GM21786 (cell line): ENCODE results near the gene COL6A2.

Experiments
- ATAC-seq: cut with Tn5 transposase; IDR thresholded peaks from one replicate; pipeline ENCODE4 v1.9.1; 2021; ENCODE audit not compliant: unreplicated experiment

Gene COL6A2

GRCh38 chr21:46154155-46154954 is 56.4 kb downstream of the COL6A2 start:
- no peak for ATAC-seq

- no peak for ATAC-seq
Observed at GRCh38 chr21:46154955-46155513, 57.1 kb downstream of the COL6A2 start.

GRCh38 chr21:46155514-46156377 is 57.8 kb downstream of the COL6A2 start, which contains the start of gene FTCD:
Gene FTCD (minus strand): TSS chr21:46155579. CDS start chr21:46155523, 56 bp downstream.
- ATAC-seq, result no peak

- no peak for ATAC-seq
Observed at GRCh38 chr21:46156378-46156645, 58.4 kb downstream of the COL6A2 start.

- no peak for ATAC-seq
Observed at GRCh38 chr21:46156678-46157077, 58.8 kb downstream of the COL6A2 start.

- ATAC-seq, result no peak
Observed at GRCh38 chr21:46157396-46157986, 59.6 kb downstream of the COL6A2 start.

GRCh38 chr21:46157987-46158451 is 60.1 kb downstream of the COL6A2 start:
- no peak for ATAC-seq

- no peak for ATAC-seq
Observed at GRCh38 chr21:46158666-46159300, 60.9 kb downstream of the COL6A2 start.

- ATAC-seq, result no peak
Observed at GRCh38 chr21:46159390-46159789, 61.5 kb downstream of the COL6A2 start.

- no peak for ATAC-seq
Observed at GRCh38 chr21:46159841-46160656, 62.1 kb downstream of the COL6A2 start.

- ATAC-seq, result no peak
Observed at GRCh38 chr21:46160657-46160906, 62.7 kb downstream of the COL6A2 start.

GRCh38 chr21:46160907-46161632 is 63.2 kb downstream of the COL6A2 start:
- ATAC-seq, result no peak

- no peak for ATAC-seq
Observed at GRCh38 chr21:46161633-46162592, 64.0 kb downstream of the COL6A2 start.

- no peak for ATAC-seq
Observed at GRCh38 chr21:46163380-46163779, 65.5 kb downstream of the COL6A2 start.

- ATAC-seq, result no peak
Observed at GRCh38 chr21:46165098-46165497, 67.2 kb downstream of the COL6A2 start.

GRCh38 chr21:46168238-46168637 is 70.3 kb downstream of the COL6A2 start:
- no peak for ATAC-seq

- ATAC-seq, result no peak
Observed at GRCh38 chr21:46168659-46169386, 70.9 kb downstream of the COL6A2 start.
